Common myeloid progenitor, CD34-positive (primary cell): ENCODE data around the gene ZFPL1.

Experiments used
- CTCF ChIA-PET: fragments of 350-600 bp; sonication (Branson Sonifier 250); formaldehyde crosslinking; loops from one replicate; lab custom pipeline; 2021; ENCODE audit warnings: antibody characterized with exemption; lab: Charles Lee
- POLR2A ChIA-PET: fragments of 350-600 bp; sonication (Branson Sonifier 250); formaldehyde crosslinking; loops from one replicate; lab custom pipeline; 2021; ENCODE audit warnings: antibody characterized with exemption; lab: Charles Lee
- DNase-seq, 3 donors: peaks; one replicate each; pipeline versions ENCODE4 v3.0.0 to v3.0.0-alpha.2; 2013
- H3K27ac ChIP-seq, 2 experiments: 1 replicate in 1 of 2; 2 replicates in 1 of 2; pipeline ENCODE4 v1.7.0; 2013; ENCODE audit warnings: inconsistent platforms in 2 of 2, low read length in 2 of 2, mild to moderate bottlenecking in 2 of 2, low read depth in 1 of 2, moderate library complexity in 1 of 2; ENCODE audit not compliant: severe bottlenecking in 2 of 2, insufficient read depth in 1 of 2, poor library complexity in 1 of 2
- H3K27me3 ChIP-seq, 5 experiments: replicated peaks in 2 of 5; 1 replicate in 3 of 5; 2 replicates in 2 of 5; pipeline versions ENCODE4 v1.6.1 to v1.7.0; 2013; ENCODE audit warnings: low read length in 4 of 5, mild to moderate bottlenecking in 2 of 5, moderate library complexity in 2 of 5, inconsistent platforms in 1 of 5; ENCODE audit not compliant: insufficient read depth in 5 of 5, control insufficient read depth in 4 of 5
- H3K36me3 ChIP-seq, 4 experiments: 1 replicate in 2 of 4; 2 replicates in 2 of 4; pipeline versions ENCODE4 v1.6.1 to v1.7.0; 2013; ENCODE audit warnings: low read length in 3 of 4, control low read depth in 1 of 4, mild to moderate bottlenecking in 1 of 4; ENCODE audit not compliant: control insufficient read depth in 4 of 4, insufficient read depth in 4 of 4
- H3K4me1 ChIP-seq, 4 experiments: 1 replicate in 3 of 4; 2 replicates in 1 of 4; pipeline versions ENCODE4 v1.6.1 to v1.7.1; 2013; ENCODE audit warnings: low read length in 3 of 4, mild to moderate bottlenecking in 3 of 4, control low read depth in 1 of 4, inconsistent platforms in 1 of 4, moderate library complexity in 1 of 4; ENCODE audit not compliant: control insufficient read depth in 4 of 4, insufficient read depth in 4 of 4; ENCODE audit errors: control extremely low read depth in 1 of 4
- H3K4me3 ChIP-seq, 7 experiments: 1 replicate in 4 of 7; 2 replicates in 3 of 7; pipeline versions ENCODE4 v1.5.1 to v1.7.0; 2013; ENCODE audit warnings: mild to moderate bottlenecking in 7 of 7, low read length in 6 of 7, moderate library complexity in 6 of 7, inconsistent platforms in 2 of 7, low read depth in 2 of 7, control low read depth in 1 of 7; ENCODE audit not compliant: insufficient read depth in 4 of 7, control insufficient read depth in 1 of 7; ENCODE audit errors: extremely low read depth in 1 of 7
- H3K9me3 ChIP-seq, 5 experiments: 1 replicate in 4 of 5; 2 replicates in 1 of 5; pipeline versions ENCODE4 v1.6.1 to v1.7.1; 2013; ENCODE audit warnings: low read length in 4 of 5, mild to moderate bottlenecking in 2 of 5, inconsistent platforms in 1 of 5, low read depth in 1 of 5, moderate library complexity in 1 of 5; ENCODE audit not compliant: control insufficient read depth in 4 of 5, insufficient read depth in 2 of 5; ENCODE audit errors: control extremely low read depth in 1 of 5
- WGBS: methylation state at CpG from one replicate; pipeline ENCODE4 v1.1.5; 2013; ENCODE audit not compliant: insufficient coverage; 5-methylcytosine and 5-hydroxymethylcytosine counted together

ZFPL1 gene

GRCh38 chr11:65132988-65133700 is 49.1 kb downstream of the ZFPL1 start:
- peak overlapping the region; percentile 100 for H3K27ac ChIP-seq
- ChIA-PET POLR2A (interaction anchor here (0.6 to 4.8 kb wide), 8 partner anchors 9 to 60 kb away, joined by 3 to 44 read pairs (median 14); partner anchors contain the start of genes CAPN1, FAU, MRPL49 and SPDYC), CTCF (interaction anchor here (1.0 to 5.6 kb wide), 9 partner anchors 11 to 49 kb away, joined by 3 to 55 read pairs (median 12); partner anchors contain the start of genes CAPN1, FAU, MRPL49 and SPDYC)
- peak in 2 of 3 donors; percentile 52 to 61 for DNase-seq
- H3K9me3 ChIP-seq, result no peaks in the 10 kb centered on the region
- H3K4me1 ChIP-seq, result peaks cover 8 to 40% (median 34%) of the 10 kb centered on the region in 4 experiments
- H3K27me3 ChIP-seq, result no peaks in the 10 kb centered on the region
- H3K36me3 ChIP-seq, result peaks cover 11 to 48% (median 36%) of the 10 kb centered on the region in 4 experiments
- 59% methylated on average over 16 of the region's 18 CpGs for whole genome bisulfite sequencing
- peak overlapping the region; percentile 81 to 97 (median 89) for H3K4me3 ChIP-seq

- 0% methylated on average over 18 of the region's 20 CpGs for WGBS
- Histone ChIP-seq H3K27ac (peak overlapping the region; percentile 100), H3K9me3 (no peaks in the 10 kb centered on the region), H3K27me3 (no peaks in the 10 kb centered on the region), H3K4me1 (peaks cover 8 to 40% (median 34%) of the 10 kb centered on the region in 4 experiments), H3K4me3 (peak overlapping the region; percentile 81 to 97 (median 89)), H3K36me3 (peaks cover 11 to 42% (median 31%) of the 10 kb centered on the region in 4 experiments)
- ChIA-PET CTCF (interaction anchor here (1.0 to 5.6 kb wide), 8 partner anchors 12 to 48 kb away, joined by 3 to 55 read pairs (median 10); partner anchors contain the start of genes CAPN1, FAU, MRPL49 and SPDYC), POLR2A (interaction anchor here (0.6 to 4.8 kb wide), 8 partner anchors 10 to 61 kb away, joined by 3 to 44 read pairs (median 14); partner anchors contain the start of genes CAPN1, FAU, MRPL49 and SPDYC)
- DNase-seq, result peak in 1 of 3 donors; percentile 37
Measured at GRCh38 chr11:65133724-65134123, 49.7 kb downstream of the ZFPL1 start.

GRCh38 chr11:65134240-65134951 is 50.4 kb downstream of the ZFPL1 start, which contains the start of gene SYVN1:
Gene SYVN1, minus strand, starts transcription at chr11:65134519. Its CDS starts 918 bp downstream, at chr11:65133601.
- Histone ChIP-seq H3K27ac (peak within 1 kb of the TSS; percentile 100), H3K9me3 (no peaks in the 10 kb centered on the region), H3K4me1 (peaks cover 8 to 40% (median 34%) of the 10 kb centered on the region in 4 experiments), H3K36me3 (peaks cover 11 to 35% (median 25%) of the 10 kb centered on the region in 4 experiments), H3K4me3 (peak within 1 kb of the TSS; percentile 81 to 97 (median 89)), H3K27me3 (no peaks in the 10 kb centered on the region)
- CTCF ChIA-PET, result interaction anchor here (0.9 to 5.6 kb wide), 16 partner anchors 10 to 181 kb away, joined by 3 to 55 read pairs (median 6); partner anchors contain the start of genes CAPN1, CDC42EP2, FAU and MRPL49
- peak; percentile 92 to 96 (median 95) for DNase-seq
- POLR2A ChIA-PET, result interaction anchor here (0.6 to 4.8 kb wide), 14 partner anchors 11 to 93 kb away, joined by 3 to 44 read pairs (median 7); partner anchors contain the start of genes CAPN1, FAU, MRPL49 and SPDYC
- 0% methylated on average over 48 of the region's 60 CpGs for WGBS

- Histone ChIP-seq H3K36me3 (peaks cover 11 to 28% (median 18%) of the 10 kb centered on the region in 4 experiments), H3K27ac (peak overlapping the region; percentile 100), H3K9me3 (no peaks in the 10 kb centered on the region), H3K27me3 (no peaks in the 10 kb centered on the region), H3K4me3 (peak overlapping the region; percentile 81 to 97 (median 89)), H3K4me1 (peaks cover 8 to 40% (median 34%) of the 10 kb centered on the region in 4 experiments)
- ChIA-PET POLR2A (interaction anchor here (0.6 to 4.8 kb wide), 12 partner anchors 9 to 92 kb away, joined by 3 to 44 read pairs (median 9); partner anchors contain the start of genes CAPN1, FAU, MRPL49 and SPDYC), CTCF (interaction anchor here (0.9 to 5.6 kb wide), 16 partner anchors 11 to 180 kb away, joined by 3 to 55 read pairs (median 6); partner anchors contain the start of genes CAPN1, CDC42EP2, FAU and MRPL49)
- 3% methylated on average over 19 of the region's 24 CpGs for WGBS
- peak; percentile 96 to 98 (median 98) for DNase-seq
Measured at GRCh38 chr11:65134952-65135632, 51.1 kb downstream of the ZFPL1 start.

GRCh38 chr11:65135633-65136145 is 51.7 kb downstream of the ZFPL1 start:
- 74% methylated on average over 8 of the region's 11 CpGs for WGBS
- ChIA-PET POLR2A (interaction anchor here (1.0 to 4.8 kb wide), 11 partner anchors 8 to 45 kb away, joined by 3 to 44 read pairs (median 11); partner anchors contain the start of genes CAPN1, FAU, MRPL49 and SPDYC), CTCF (interaction anchor here (0.9 to 5.6 kb wide), 16 partner anchors 12 to 179 kb away, joined by 3 to 55 read pairs (median 6); partner anchors contain the start of genes CAPN1, CDC42EP2, FAU and MRPL49)
- Histone ChIP-seq H3K27me3 (no peaks in the 10 kb centered on the region), H3K9me3 (no peaks in the 10 kb centered on the region), H3K27ac (peak overlapping the region; percentile 100), H3K36me3 (peaks cover 11 to 23% (median 15%) of the 10 kb centered on the region in 4 experiments), H3K4me1 (peaks cover 8 to 40% (median 34%) of the 10 kb centered on the region in 4 experiments), H3K4me3 (peak overlapping the region in 5 of 7 experiments; percentile 81 to 97 (median 92))
- no peak for DNase-seq
